GM21717 (cell line): ENCODE data around the gene FARSB.
A peak's percentile ranks its signal among the peaks of the same experiment; 100 is the strongest.

ENCODE experiments used
- ATAC-seq: cut with Tn5 transposase; IDR thresholded peaks from one replicate; pipeline ENCODE4 v1.9.1; 2021; ENCODE audit warnings: mild to moderate bottlenecking, moderate library complexity; ENCODE audit not compliant: unreplicated experiment

The FARSB gene

GRCh38 chr2:222561817-222562645 lies 93.9 kb downstream of the FARSB start:
- peak; percentile 92 for ATAC-seq

DNA sequence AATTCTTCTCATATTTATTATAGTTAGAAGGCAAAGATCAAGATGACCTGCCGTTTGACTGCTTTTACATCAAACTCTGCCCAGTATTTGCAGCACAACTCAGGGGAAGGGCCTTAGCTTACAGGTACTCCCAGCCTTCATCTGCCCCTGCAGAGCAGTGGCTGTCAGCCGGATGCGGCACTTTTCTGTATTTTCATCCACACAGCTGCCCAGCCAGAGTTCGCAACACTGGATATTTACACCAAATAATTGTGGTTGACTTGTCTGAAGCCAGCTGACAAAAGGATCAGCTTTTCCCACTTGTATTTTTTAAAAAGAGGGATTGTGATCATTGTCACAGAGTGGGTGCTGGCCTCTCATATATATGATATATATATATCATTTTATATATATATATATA lies 94.7 kb downstream of the FARSB start:
- no peak for ATAC-seq

GRCh38 chr2:222554517-222554916 lies 101.4 kb downstream of the FARSB start:
- ATAC-seq = no peak

DNA sequence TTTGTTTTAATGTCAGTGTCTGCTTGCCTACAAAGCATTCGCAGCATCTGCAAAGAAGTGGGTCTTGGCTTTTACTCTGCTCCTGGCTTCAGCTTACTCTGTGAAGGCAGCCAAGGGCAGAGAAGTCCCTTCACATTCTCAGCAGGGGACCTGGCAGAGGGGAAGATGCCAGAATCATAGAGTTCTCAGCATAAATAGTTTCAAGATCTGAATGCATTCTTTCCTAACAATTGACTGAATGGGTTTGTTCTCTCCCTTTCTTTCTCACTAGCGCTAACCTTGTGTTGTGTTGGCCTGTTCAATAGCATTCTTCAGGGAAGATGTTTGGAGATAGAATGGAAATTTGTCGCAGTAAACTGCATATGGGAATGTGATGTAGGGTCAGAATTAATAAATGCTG lies 106.9 kb downstream of the FARSB start:
- ATAC-seq = no peak

- ATAC-seq = no peak
Observed at GRCh38 chr2:222547083-222547482, 108.8 kb downstream of the FARSB start.

- ATAC-seq = no peak
Observed at GRCh38 chr2:222545823-222546795, 109.8 kb downstream of the FARSB start.

DNA sequence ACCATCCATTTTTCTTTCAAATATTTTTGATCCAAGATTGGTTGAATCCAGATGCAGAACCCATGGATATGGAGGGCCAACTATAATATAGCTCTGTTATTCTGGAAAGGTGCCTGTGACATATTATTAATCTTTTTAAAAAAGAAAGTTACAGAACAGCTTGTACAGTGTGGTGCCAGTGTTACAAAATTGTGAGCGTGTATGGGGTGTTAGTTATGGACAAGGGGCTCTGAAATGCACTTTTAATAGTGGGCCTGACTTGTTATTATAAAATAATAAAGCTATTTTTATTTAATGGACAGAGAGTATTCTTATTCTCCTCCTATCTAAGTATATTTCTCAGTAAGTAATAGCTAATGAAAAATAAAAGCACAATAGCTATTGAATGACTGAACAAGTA lies 111.2 kb downstream of the FARSB start:
- ATAC-seq = no peak

DNA sequence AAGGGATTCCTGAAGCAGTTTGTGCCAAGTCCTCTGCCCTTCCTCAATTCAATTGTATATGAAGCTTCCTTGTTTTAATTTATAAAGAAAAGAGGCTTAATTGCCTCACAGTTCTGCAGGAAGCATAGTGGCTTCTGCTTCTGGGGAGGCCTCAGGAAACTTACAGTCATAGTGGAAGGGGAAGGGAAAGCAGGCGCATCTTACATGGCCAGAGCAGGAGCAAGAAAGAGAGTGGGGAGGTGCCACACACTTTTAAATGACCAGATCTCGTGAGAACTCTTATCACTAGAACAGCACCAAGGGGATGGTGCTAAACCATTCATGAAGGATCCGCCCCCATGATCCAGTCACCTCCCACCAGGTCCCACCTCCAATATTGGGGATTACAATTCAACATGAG lies 117.4 kb downstream of the FARSB start:
- peak; percentile 64 for ATAC-seq

DNA sequence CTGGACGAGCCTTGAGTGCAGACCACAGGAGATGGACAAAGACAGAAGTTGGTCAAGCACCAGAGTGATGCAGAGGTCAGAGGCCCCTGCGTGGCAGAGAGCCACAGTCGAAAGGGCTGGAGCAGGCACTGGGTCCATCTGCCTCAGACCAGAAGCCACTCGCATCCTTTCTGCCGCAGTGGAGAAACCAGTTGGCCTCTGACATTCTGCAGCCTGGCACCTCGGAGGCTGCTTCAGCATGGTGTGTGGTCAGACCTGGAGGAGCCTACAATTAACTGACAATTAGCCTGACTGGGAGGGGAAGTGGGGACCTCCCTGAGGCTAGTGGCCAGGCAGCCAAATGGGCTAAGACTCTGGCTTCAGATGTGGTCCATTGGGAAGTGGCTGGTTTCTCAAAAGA lies 120.4 kb downstream of the FARSB start:
- no peak for ATAC-seq

DNA sequence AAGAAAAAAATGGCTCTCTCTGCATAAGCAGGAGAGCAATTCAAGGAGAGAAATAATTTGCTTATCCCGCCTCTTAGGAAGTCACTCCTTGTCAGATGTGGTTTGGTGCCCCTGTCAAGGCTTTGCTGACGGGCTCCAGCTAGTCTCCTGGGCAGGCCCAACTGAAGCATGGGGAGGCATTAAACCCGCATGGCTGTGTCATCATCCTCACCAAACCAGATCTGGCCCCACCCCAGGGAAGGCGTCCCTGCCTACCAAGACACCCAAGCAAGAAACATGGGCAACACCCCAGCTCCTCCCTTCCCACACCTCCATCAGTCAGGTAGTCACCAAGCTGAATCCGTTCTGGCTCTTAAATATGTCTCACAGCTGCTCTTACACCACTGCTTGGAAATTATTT lies 123.6 kb downstream of the FARSB start:
- ATAC-seq = no peak

- ATAC-seq = peak; percentile 46
Observed at GRCh38 chr2:222526480-222527277, 129.2 kb downstream of the FARSB start.

DNA sequence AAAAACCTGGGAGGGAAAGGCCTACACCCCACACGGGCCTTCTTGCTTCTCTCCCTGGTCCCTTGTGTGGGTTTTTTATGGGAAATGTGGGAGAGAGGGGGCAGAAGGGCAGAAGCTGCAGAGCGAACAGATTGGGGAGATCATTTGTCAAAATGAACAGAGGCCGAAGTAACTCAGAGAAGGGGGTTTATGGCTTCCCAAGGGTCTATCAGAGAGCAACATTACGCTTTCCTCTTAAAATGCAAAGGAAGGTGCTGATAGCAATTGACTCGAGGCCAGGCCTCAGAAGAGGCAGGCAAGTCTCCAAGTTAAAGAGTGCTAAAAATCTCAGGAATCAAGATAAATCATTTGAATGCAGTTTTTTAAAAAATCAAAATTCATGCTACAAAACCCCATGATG lies 130.1 kb downstream of the FARSB start:
- ATAC-seq = no peak

GRCh38 chr2:222523783-222524544 lies 131.9 kb downstream of the FARSB start:
- ATAC-seq = peak; percentile 50

DNA sequence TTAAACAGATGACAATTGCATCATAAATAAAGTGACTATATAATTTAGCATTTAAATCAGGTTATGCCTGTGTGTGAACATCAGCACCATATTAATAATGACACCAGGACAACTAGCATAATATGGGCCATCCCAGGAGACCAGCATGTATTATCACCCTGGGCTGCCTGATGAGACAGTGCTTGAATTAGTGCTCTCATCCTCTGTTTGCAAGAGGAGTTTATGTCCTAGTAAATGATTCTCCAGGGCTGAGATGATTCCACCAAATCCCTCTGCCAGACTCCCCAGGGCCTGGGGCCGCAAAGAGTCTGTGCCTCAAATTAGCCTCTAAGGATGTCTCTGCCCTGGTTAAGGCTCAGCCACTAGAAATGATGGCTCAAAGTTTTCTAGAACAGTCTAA lies 133.8 kb downstream of the FARSB start:
- ATAC-seq = no peak

DNA sequence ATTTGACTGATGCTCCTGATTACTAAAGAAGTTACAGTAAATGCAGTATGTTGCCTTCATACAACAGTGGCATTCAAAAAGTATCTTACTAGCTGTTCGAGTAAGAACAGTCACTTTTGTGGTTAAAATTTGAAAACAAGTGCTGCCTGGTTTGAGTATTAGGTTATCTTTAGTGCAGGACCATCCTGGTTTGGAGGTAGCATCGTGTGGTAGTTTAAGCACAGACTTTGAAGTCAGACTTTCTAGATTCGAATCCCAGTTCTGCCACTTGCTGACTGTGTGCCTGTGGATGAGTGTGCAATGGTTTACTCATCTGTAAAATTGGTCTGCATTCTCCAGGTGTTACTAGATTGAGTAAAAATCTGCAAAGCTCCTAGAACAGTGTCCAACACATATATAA lies 134.8 kb downstream of the FARSB start:
- peak; percentile 83 for ATAC-seq
